ENCODE results near the gene DGCR2.

DNA sequence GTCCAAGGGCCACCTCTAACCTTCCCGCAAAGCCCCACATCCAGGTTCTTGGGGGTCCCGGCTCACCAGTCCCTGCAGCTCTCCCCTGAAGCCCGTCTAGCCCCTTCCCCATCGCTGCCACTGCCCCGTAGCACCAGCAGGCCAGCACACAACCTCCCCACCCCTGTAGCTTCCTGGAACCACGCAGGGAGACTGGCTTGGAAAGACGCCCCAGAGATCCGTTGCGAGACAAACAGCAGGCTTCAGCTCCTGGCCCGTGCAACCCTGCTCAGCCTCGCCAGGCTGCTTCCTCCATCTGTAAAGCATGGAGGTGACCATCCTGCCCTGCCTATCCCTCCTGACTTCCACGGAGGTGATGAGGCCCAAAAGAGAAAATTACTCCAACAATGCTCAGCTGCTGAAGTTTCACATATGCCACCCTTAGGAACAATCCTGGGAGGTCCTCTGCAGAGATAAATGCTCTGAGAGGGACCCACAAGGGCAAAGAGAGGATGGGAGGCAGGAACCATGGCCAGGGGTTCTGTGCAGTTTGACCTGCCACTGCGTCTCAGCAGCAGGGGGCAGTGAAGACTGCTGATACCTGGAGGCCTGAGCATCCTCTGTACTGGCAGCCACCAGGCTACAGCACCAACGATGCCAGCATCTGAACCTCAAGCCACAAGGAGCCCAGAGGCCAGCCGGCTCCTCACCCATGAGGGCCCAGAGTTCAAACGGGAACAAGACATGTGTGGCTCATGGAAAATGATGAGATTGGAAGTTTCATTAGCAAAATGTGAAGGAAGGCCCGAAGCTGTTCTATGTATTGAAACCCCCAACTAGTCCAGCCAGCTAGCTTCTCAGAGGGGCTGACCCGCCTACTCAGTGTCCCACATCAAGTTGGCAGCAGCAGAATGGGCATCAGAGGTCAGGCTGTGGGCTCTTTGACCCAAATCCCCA, 16.1 kb downstream of the DGCR2 start:
- TF ChIP-seq, protein P1, sequence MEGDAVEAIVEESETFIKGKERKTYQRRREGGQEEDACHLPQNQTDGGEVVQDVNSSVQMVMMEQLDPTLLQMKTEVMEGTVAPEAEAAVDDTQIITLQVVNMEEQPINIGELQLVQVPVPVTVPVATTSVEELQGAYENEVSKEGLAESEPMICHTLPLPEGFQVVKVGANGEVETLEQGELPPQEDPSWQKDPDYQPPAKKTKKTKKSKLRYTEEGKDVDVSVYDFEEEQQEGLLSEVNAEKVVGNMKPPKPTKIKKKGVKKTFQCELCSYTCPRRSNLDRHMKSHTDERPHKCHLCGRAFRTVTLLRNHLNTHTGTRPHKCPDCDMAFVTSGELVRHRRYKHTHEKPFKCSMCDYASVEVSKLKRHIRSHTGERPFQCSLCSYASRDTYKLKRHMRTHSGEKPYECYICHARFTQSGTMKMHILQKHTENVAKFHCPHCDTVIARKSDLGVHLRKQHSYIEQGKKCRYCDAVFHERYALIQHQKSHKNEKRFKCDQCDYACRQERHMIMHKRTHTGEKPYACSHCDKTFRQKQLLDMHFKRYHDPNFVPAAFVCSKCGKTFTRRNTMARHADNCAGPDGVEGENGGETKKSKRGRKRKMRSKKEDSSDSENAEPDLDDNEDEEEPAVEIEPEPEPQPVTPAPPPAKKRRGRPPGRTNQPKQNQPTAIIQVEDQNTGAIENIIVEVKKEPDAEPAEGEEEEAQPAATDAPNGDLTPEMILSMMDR (IDR thresholded peaks at IDR 0.05; ENCODE audit: low read length): peak; percentile 29
- no peak for TF ChIP-seq EZH2 (optimal IDR thresholded peaks at IDR 0.05; ENCODE audit: low read depth, low read length)
